Glutamatergic neuron (in vitro differentiated cells): ENCODE data around the gene DTHD1. TPM values are rescaled to one million over a fixed set of nuclear protein-coding genes. Genes with fewer than 3 reads are reported as not detected.

ENCODE experiments used
- DNase-seq: peaks from one replicate; pipeline ENCODE4 v3.0.0; 2022
- H3K27ac Mint-ChIP-seq: one replicate; pipeline ENCODE4 v1.8.0; 2020; ENCODE audit warnings: mild to moderate bottlenecking, mixed read lengths, inconsistent platforms; ENCODE audit not compliant: unreplicated experiment
- H3K27me3 Mint-ChIP-seq: one replicate; pipeline ENCODE4 v1.8.0; 2020; ENCODE audit warnings: mild to moderate bottlenecking, moderate library complexity, mixed read lengths, inconsistent platforms; ENCODE audit not compliant: unreplicated experiment
- H3K36me3 Mint-ChIP-seq: one replicate; pipeline ENCODE4 v1.8.0; 2020; ENCODE audit warnings: mild to moderate bottlenecking, mixed read lengths, inconsistent platforms; ENCODE audit not compliant: unreplicated experiment
- H3K4me1 Mint-ChIP-seq: one replicate; pipeline ENCODE4 v1.8.0; 2020; ENCODE audit warnings: mild to moderate bottlenecking, low read depth, mixed read lengths, inconsistent platforms; ENCODE audit not compliant: unreplicated experiment
- H3K4me3 Mint-ChIP-seq: one replicate; pipeline ENCODE4 v1.8.0; 2020; ENCODE audit warnings: mild to moderate bottlenecking, mixed read lengths, inconsistent platforms; ENCODE audit not compliant: unreplicated experiment
- H3K9me3 Mint-ChIP-seq: one replicate; pipeline ENCODE4 v1.8.0; 2020; ENCODE audit warnings: mild to moderate bottlenecking, moderate library complexity, mixed read lengths, inconsistent platforms; ENCODE audit not compliant: unreplicated experiment
- CTCF ChIP-seq: fragments of 200-600 bp; sonication (generic); IDR thresholded peaks from one replicate; pipeline ENCODE4 v1.5.0; 2021; ENCODE audit not compliant: partially characterized antibody, unreplicated experiment
- total RNA-seq: library from RNA; stranded (reverse); fragmentation: NEBNext Ultra II Directional; extraction: Animal tissue kit (Norgen Biotek cat#: 25700); gene quantifications from one replicate; pipeline ENCODE4 v1.2.1, GENCODE V29; 2021; ENCODE audit not compliant: unreplicated experiment

The DTHD1 gene
- total RNA-seq, 1 donor from 2014 or later: not detected

DNA sequence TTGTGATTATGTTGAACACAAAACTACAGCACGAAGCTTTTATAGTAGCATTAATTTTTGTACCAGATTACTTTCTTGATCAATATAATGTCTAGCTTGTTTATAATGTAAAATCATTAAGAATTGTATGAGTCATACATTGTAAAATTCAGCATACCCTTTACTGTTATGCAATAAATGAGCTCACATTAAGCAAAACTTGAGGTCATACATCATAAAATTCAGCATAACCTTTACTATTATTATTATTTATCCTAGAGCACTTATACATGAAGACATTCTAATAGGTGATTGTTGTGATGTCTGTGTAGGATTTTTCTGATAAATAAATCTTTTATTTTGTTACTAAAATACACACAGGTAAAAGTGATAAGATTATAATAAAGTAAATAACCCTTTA, 49.4 kb downstream of the DTHD1 start:
- no peaks in the 10 kb centered on the region for H3K27me3 Mint-ChIP-seq

DNA sequence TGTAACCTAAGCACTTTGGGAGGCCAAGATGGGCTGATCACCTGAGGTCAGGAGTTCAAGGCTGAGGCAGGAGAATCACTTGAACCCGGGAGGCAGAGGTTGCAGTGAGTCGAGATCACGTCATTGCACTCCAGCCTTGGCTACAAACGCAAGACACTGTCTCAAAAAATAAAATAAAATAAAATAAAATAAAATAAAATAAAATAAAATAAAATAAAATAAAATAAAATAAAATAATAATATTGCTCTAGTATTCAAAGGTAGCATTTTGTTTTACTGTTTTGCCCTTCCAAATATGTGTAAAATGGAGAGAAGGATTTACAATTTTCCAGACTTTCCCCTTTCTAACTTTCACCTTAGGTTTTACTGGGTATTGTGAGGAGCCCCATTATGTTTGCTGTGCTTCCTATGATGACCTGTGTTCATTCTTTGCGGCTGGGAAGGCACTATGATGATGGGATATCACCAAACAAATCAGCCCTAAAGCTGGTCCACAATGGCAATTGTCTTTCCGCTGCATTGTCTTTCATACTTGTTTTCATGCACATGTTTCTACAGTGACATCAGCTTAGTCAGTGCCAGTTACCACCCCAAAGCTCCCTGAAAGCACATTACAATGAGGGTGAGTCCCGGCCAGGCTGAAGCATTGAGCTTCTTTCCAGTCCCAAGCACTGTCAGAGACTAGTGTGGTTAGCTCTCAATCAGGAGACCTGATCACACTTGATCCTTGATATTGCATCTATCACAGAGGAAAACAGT, 50.8 kb downstream of the DTHD1 start:
- Mint-ChIP-seq H3K9me3 (no peaks in the 10 kb centered on the region), H3K36me3 (no peaks in the 10 kb centered on the region), H3K27ac (no peak overlapping the region), H3K4me1 (no peaks in the 10 kb centered on the region), H3K27me3 (no peaks in the 10 kb centered on the region), H3K4me3 (no peak overlapping the region)
- no peak for DNase-seq
- no peak for TF ChIP-seq CTCF

More for the DNA sequence above, 49.4 kb downstream of the DTHD1 start:
- no peaks in the 10 kb centered on the region for H3K36me3 Mint-ChIP-seq
- no peak overlapping the region for H3K4me3 Mint-ChIP-seq
- no peaks in the 10 kb centered on the region for H3K9me3 Mint-ChIP-seq
- H3K4me1 Mint-ChIP-seq: no peaks in the 10 kb centered on the region
- H3K27ac Mint-ChIP-seq: no peak overlapping the region
- no peak for TF ChIP-seq CTCF
- DNase-seq: no peak

GRCh38 chr4:36332782-36333131, 51.3 kb downstream of the DTHD1 start:
- Mint-ChIP-seq H3K36me3 (no peaks in the 10 kb centered on the region), H3K4me3 (no peak overlapping the region), H3K27me3 (no peaks in the 10 kb centered on the region), H3K9me3 (no peaks in the 10 kb centered on the region), H3K4me1 (no peaks in the 10 kb centered on the region), H3K27ac (no peak overlapping the region)
- DNase-seq: no peak
- TF ChIP-seq CTCF: no peak

DNA sequence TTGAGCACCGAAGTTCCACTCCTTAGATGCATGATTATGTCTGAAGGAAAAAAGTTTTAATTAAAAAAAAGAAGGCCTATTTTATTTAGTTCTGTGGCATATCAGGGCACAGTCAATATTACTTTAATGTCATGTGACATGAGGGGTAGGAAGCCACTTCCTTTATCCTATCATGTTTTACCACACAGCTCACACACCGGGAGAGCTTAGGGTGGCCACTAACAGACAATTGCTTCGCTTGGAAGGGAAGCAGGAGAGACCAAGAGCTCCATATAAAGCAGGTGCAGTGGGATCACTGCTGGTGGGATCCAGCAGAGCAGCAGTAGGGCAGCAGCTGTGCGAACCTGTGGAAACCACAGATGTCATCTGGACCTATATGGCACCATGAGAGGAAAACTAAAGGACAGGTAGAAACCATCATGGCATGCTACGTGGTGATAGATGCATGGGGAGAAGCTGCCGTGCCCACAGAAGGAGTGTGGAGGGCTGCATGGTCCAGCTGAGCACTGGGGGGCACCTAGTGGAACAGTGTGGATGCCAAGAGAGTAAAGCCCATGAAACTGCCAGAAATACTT, 52.0 kb downstream of the DTHD1 start:
- TF ChIP-seq CTCF: no peak
- Mint-ChIP-seq H3K4me1 (no peaks in the 10 kb centered on the region), H3K36me3 (no peaks in the 10 kb centered on the region), H3K9me3 (no peaks in the 10 kb centered on the region), H3K27me3 (no peaks in the 10 kb centered on the region), H3K27ac (no peak overlapping the region), H3K4me3 (no peak overlapping the region)
- no peak for DNase-seq

- TF ChIP-seq CTCF: no peak
- no peaks in the 10 kb centered on the region for H3K9me3 Mint-ChIP-seq
- DNase-seq: no peak
- H3K36me3 Mint-ChIP-seq: no peaks in the 10 kb centered on the region
- no peaks in the 10 kb centered on the region for H3K4me1 Mint-ChIP-seq
- no peak overlapping the region for H3K4me3 Mint-ChIP-seq
- no peaks in the 10 kb centered on the region for H3K27me3 Mint-ChIP-seq
- no peak overlapping the region for H3K27ac Mint-ChIP-seq
These were observed 56.3 kb downstream of the DTHD1 start for GRCh38 chr4:36337665-36338185.
